SU-DHL-6 (cell line): Measurements from ENCODE around the gene PPM1H.

Experiments
- H2AFZ ChIP-seq: fragments of 200-600 bp; sonication (generic); 2 replicates; pipeline ENCODE4 v1.6.1; 2014; ENCODE audit warnings: low read depth, mild to moderate bottlenecking, moderate library complexity, mixed read lengths, antibody characterized with exemption, low read length; ENCODE audit not compliant: severe bottlenecking
- H3F3A ChIP-seq: fragments of 200-600 bp; shearing (Covaris generic); 2 replicates; pipeline ENCODE4 v1.6.0; 2016; ENCODE audit warnings: antibody characterized with exemption, mild to moderate bottlenecking; ENCODE audit not compliant: insufficient read depth
- H3K27ac ChIP-seq: fragments of 200-600 bp; sonication (generic); 2 replicates; pipeline ENCODE4 v1.5.1; 2016; ENCODE audit warnings: low read depth, mild to moderate bottlenecking, low read length, moderate library complexity, mixed read lengths
- H3K27me3 ChIP-seq: fragments of 200-600 bp; sonication (generic), shearing (Covaris generic); 2 replicates; pipeline ENCODE4 v1.6.0; 2014; ENCODE audit warnings: mild to moderate bottlenecking, low read length
- H3K36me3 ChIP-seq: fragments of 200-600 bp; sonication (generic); 2 replicates; pipeline ENCODE4 v1.6.1; 2014; ENCODE audit warnings: mild to moderate bottlenecking, low read length, mixed read lengths
- H3K4me2 ChIP-seq: fragments of 300-600, 200-600 bp; shearing (Covaris generic), sonication (generic); 2 replicates; pipeline ENCODE4 v1.6.0; 2014; ENCODE audit warnings: low read length, low read depth, mild to moderate bottlenecking; ENCODE audit not compliant: poor library complexity, severe bottlenecking
- H3K4me3 ChIP-seq: fragments of 200-600 bp; sonication (generic); 2 replicates; pipeline ENCODE4 v1.5.1; 2014; ENCODE audit warnings: antibody characterized with exemption, low read length, mild to moderate bottlenecking, mixed read lengths; ENCODE audit not compliant: insufficient read depth, poor library complexity, severe bottlenecking
- H3K79me2 ChIP-seq: fragments of 200-600 bp; sonication (generic); 2 replicates; pipeline ENCODE4 v1.6.1; 2014; ENCODE audit warnings: mild to moderate bottlenecking, low read length, moderate library complexity; ENCODE audit not compliant: insufficient read depth
- H3K9ac ChIP-seq: fragments of 200-600 bp; sonication (generic); 2 replicates; pipeline ENCODE4 v1.7.0; 2014; ENCODE audit warnings: mild to moderate bottlenecking, low read length
- H3K9me2 ChIP-seq: fragments of 200-600 bp; sonication (generic); replicated peaks from 2 replicates; pipeline ENCODE4 v1.6.1; 2014; ENCODE audit warnings: low read length; ENCODE audit not compliant: insufficient read depth
- H3K9me3 ChIP-seq: fragments of 200-600 bp; sonication (generic); 2 replicates; pipeline ENCODE4 v1.6.1; 2014; ENCODE audit warnings: low read length, mixed read lengths; ENCODE audit not compliant: insufficient read depth
- H4K20me1 ChIP-seq: fragments of 200-600 bp; sonication (generic); 2 replicates; pipeline ENCODE4 v1.6.1; 2014; ENCODE audit warnings: low read depth, mild to moderate bottlenecking, antibody characterized with exemption, low read length, moderate library complexity, mixed read lengths
- EZH2phosphoT487 ChIP-seq: fragments of 200-600 bp; sonication (generic), shearing (Covaris generic); conservative IDR thresholded peaks from 2 replicates; pipeline ENCODE4 v1.6.1; 2018; ENCODE audit warnings: mild to moderate bottlenecking, antibody characterized with exemption, low read length, moderate library complexity, mixed read lengths
- TF ChIP-seq, protein P1 (sequence below): fragments of 200-600 bp; sonication (generic); IDR thresholded peaks from one replicate; pipeline ENCODE4 v1.5.1; 2017; ENCODE audit warnings: antibody characterized with exemption, mild to moderate bottlenecking, low read length, moderate library complexity; ENCODE audit not compliant: insufficient read depth, poor library complexity, severe bottlenecking

Gene PPM1H

DNA sequence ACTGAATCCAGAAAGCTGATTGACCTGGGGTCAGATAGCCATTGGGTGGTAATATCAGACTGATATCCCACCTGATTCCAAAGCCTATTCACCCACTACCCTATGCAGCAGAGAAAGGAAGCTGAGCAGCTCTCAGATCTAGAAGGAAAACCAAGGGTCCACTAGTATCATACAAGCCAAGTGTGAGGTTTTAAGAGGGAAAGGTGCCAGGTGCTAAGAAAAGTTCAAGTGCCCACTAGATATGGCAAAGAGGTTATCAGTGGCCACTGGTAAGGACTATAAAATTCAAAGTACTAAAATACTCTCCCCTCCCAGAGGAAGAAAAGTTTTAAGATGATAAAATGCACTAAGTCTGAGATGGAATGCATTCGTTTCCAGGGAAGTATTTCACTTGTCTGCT, 85.6 kb downstream of the PPM1H start:
- Histone ChIP-seq H3F3A (no peaks in the 10 kb centered on the region), H3K9ac (no peak overlapping the region), H3K79me2 (no peaks in the 10 kb centered on the region), H3K27ac (no peak overlapping the region), H3K4me3 (no peak overlapping the region), H3K36me3 (no peaks in the 10 kb centered on the region), H3K9me3 (no peaks in the 10 kb centered on the region), H2AFZ (no peak overlapping the region), H3K27me3 (no peaks in the 10 kb centered on the region), H3K4me2 (no peak overlapping the region), H3K9me2 (no peaks in the 10 kb centered on the region), H4K20me1 (no peaks in the 10 kb centered on the region)
- TF ChIP-seq, protein P1, sequence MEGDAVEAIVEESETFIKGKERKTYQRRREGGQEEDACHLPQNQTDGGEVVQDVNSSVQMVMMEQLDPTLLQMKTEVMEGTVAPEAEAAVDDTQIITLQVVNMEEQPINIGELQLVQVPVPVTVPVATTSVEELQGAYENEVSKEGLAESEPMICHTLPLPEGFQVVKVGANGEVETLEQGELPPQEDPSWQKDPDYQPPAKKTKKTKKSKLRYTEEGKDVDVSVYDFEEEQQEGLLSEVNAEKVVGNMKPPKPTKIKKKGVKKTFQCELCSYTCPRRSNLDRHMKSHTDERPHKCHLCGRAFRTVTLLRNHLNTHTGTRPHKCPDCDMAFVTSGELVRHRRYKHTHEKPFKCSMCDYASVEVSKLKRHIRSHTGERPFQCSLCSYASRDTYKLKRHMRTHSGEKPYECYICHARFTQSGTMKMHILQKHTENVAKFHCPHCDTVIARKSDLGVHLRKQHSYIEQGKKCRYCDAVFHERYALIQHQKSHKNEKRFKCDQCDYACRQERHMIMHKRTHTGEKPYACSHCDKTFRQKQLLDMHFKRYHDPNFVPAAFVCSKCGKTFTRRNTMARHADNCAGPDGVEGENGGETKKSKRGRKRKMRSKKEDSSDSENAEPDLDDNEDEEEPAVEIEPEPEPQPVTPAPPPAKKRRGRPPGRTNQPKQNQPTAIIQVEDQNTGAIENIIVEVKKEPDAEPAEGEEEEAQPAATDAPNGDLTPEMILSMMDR: no peak
- TF ChIP-seq EZH2phosphoT487: no peak

DNA sequence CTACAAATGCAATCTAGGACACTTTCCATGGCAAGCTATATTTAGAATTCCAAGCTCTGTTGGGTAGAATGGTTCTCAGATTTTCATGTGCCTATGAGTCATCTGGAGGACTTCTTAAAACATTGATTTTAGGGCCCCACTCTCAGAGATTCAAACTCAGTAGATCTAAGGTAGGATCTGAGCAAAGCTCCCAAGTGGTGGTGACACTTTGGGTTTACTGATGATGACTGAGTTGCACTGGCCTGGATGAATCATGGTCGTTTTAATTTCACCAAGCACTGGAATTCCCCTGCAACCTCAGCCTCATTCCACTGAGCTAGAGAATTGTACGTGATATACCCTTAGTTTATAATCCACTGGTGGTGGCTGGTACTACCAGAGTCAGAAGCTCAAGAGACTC, 86.5 kb downstream of the PPM1H start:
- Histone ChIP-seq H3K79me2 (no peaks in the 10 kb centered on the region), H3K9ac (no peak overlapping the region), H2AFZ (no peak overlapping the region), H3K27me3 (no peaks in the 10 kb centered on the region), H3F3A (no peaks in the 10 kb centered on the region), H3K4me2 (no peak overlapping the region), H3K9me3 (no peaks in the 10 kb centered on the region), H3K4me3 (no peak overlapping the region), H4K20me1 (no peaks in the 10 kb centered on the region), H3K9me2 (no peaks in the 10 kb centered on the region), H3K27ac (no peak overlapping the region), H3K36me3 (no peaks in the 10 kb centered on the region)
- TF ChIP-seq EZH2phosphoT487: no peak
- TF ChIP-seq, protein P1: no peak

DNA sequence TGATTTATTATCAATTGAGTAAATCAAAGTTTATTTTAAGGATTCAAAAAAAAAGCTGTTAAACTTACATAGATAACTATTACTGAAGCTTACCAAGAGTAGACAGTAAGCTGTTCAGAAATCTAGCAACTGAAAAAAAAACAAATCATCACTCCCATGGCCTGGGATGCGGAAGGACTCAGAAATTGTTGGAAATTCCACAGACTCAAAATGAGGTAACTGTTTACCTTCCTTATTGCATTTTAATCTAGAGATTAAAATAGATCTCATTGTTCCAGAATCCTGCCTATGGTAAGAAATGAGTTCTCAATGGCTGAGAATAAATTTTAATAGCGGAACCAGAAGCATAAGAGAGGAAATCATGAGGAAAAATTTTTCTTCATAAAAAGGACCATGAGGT, 87.2 kb downstream of the PPM1H start:
- no peak for TF ChIP-seq EZH2phosphoT487
- TF ChIP-seq, protein P1: no peak
- no peaks in the 10 kb centered on the region for H3K9me3 ChIP-seq
- H2AFZ ChIP-seq: no peak overlapping the region
- H3F3A ChIP-seq: no peaks in the 10 kb centered on the region
- H3K79me2 ChIP-seq: no peaks in the 10 kb centered on the region
- H3K9me2 ChIP-seq: no peaks in the 10 kb centered on the region
- no peaks in the 10 kb centered on the region for H4K20me1 ChIP-seq
- no peaks in the 10 kb centered on the region for H3K27me3 ChIP-seq
- no peaks in the 10 kb centered on the region for H3K36me3 ChIP-seq
- H3K4me2 ChIP-seq: no peak overlapping the region
- H3K27ac ChIP-seq: no peak overlapping the region
- H3K9ac ChIP-seq: no peak overlapping the region
- H3K4me3 ChIP-seq: no peak overlapping the region

DNA sequence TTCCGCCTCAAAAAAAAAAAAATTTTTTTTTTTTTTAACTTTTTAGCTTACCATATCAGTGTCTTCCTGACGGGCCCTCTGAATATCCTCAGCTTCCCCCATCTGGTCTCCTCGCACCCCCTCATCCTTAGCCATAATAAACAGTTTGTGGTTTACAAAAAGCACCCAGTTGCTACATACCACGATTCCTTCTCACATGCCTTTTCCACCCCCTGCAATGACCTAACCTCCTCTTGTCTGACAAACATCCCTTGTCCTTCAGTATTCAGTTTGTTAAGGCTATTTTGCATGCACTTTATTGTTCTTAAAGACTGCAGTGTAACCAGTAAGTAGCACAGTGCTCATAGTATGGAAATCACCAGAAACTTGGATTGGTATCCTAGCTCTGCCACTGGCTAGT, 88.5 kb downstream of the PPM1H start:
- no peak overlapping the region for H3K4me3 ChIP-seq
- TF ChIP-seq, protein P1: no peak
- TF ChIP-seq EZH2phosphoT487: no peak
- H3K79me2 ChIP-seq: no peaks in the 10 kb centered on the region
- no peaks in the 10 kb centered on the region for H3K27me3 ChIP-seq
- no peaks in the 10 kb centered on the region for H3K9me2 ChIP-seq
- H3K36me3 ChIP-seq: no peaks in the 10 kb centered on the region
- no peaks in the 10 kb centered on the region for H3K9me3 ChIP-seq
- no peaks in the 10 kb centered on the region for H3F3A ChIP-seq
- no peak overlapping the region for H3K4me2 ChIP-seq
- H4K20me1 ChIP-seq: no peaks in the 10 kb centered on the region
- no peak overlapping the region for H3K27ac ChIP-seq
- no peak overlapping the region for H3K9ac ChIP-seq
- H2AFZ ChIP-seq: no peak overlapping the region
